SK-N-SH (cell line): ENCODE measurements around the gene PDPK1.
"Not testable (repeated sequence)": the region's sequence is repeated elsewhere in the genome, so short reads cannot be mapped to it uniquely, and the experiment has no call there.

Experiments
- CTCF ChIP-seq: fragments of 200-600 bp; sonication (generic); IDR thresholded peaks from 2 replicates; pipeline ENCODE4 v1.6.1; 2017; ENCODE audit warnings: antibody characterized with exemption, mild to moderate bottlenecking, moderate library complexity
- EP300 ChIP-seq, 2 experiments: IDR thresholded peaks; 2 replicates each; pipeline versions ENCODE4 v1.4.0 to v1.6.1; 2012; ENCODE audit warnings: borderline replicate concordance in 1 of 2, low read depth in 1 of 2, low read length in 1 of 2
- FOXJ3 ChIP-seq: sonication (generic); formaldehyde crosslinking; IDR thresholded peaks from 2 replicates; pipeline ENCODE4 v1.5.1; 2020; ENCODE audit warnings: mild to moderate bottlenecking, missing genetic modification reagents
- FOXM1 ChIP-seq: IDR thresholded peaks from 2 replicates; pipeline ENCODE4 v1.4.0; 2012; ENCODE audit warnings: low read depth, mild to moderate bottlenecking
- MAX ChIP-seq: IDR thresholded peaks from 2 replicates; pipeline ENCODE4 v1.4.0; 2012; ENCODE audit warnings: low read depth
- NFIC ChIP-seq: IDR thresholded peaks from 2 replicates; pipeline ENCODE4 v1.4.0; 2012; ENCODE audit warnings: borderline replicate concordance
- POLR2AphosphoS5 ChIP-seq: IDR thresholded peaks from 2 replicates; pipeline ENCODE4 v1.6.1; 2012; ENCODE audit warnings: low read depth, low read length
- RAD21 ChIP-seq: IDR thresholded peaks from 2 replicates; pipeline ENCODE4 v1.6.1; 2012; ENCODE audit warnings: mild to moderate bottlenecking, low read length
- RCOR1 ChIP-seq: fragments of 150-350 bp; IDR thresholded peaks from 2 replicates; pipeline ENCODE4 v1.6.1; 2017; ENCODE audit warnings: antibody characterized with exemption, low read length
- RFX5 ChIP-seq: IDR thresholded peaks from 2 replicates; pipeline ENCODE4 v1.6.1; 2012; ENCODE audit warnings: mild to moderate bottlenecking, improper control_type of control experiment, low read length
- SIN3A ChIP-seq: IDR thresholded peaks from 2 replicates; pipeline ENCODE4 v1.6.1; 2012; ENCODE audit warnings: low read depth, mild to moderate bottlenecking, low read length, moderate library complexity, borderline replicate concordance

- TF ChIP-seq CTCF; SIN3A; NFIC; FOXM1; EP300 (IDR thresholded peaks at IDR 0.05; ENCODE audit: borderline replicate concordance in 1 of 2, low read depth in 1 of 2, low read length in 1 of 2); RCOR1; MAX; RFX5; POLR2AphosphoS5; FOXJ3; RAD21: not testable (repeated sequence)
Measured at GRCh38 chr16:2578905-2579304, 41.1 kb downstream of the PDPK1 start.
